Measurements from ENCODE around the gene PTK7. TPM values are rescaled to one million over a fixed set of nuclear protein-coding genes. Genes with fewer than 3 reads are reported as not detected.

PTK7 gene
- total and polyA plus RNA-seq, 2 donors (not counting 3 experiments of a cell fraction or from before 2014, with no cell fraction given), result 41.9 to 65.6 TPM

DNA sequence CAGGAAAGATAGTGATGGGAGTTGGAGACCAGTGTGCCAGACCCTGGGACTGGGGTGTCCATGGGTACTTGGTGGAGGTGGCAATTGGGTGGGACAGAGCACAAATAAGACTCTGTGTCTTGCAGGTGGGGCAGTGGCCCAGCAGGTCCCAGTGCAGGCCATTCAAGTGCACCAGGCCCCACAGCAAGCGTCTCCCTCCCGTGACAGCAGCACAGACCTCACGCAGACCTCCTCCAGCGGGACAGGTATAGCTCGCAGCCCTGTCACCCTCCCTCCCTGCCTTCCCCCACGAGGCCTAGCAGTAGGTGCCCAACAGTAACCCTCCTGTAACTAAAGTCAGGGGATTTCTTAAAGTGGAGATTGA is 100.3 kb downstream of the PTK7 start:
- dilution Hi-C loops (cut with MboI; ENCODE audit: extremely low pct_ligation_motif_present, low sequenced_read_pairs) (no loop called here), intact Hi-C loops (cut with micrococcal nuclease) (no loop called here)
- peaks cover 23% of the 10 kb centered on the region for H3K4me1 ChIP-seq (ENCODE audit: control insufficient read depth, extremely low read depth, insufficient read depth, low read length)
- no TSS peak for BruUV-seq (replicated peaks)
- no peaks in the 10 kb centered on the region for H3K27me3 ChIP-seq (ENCODE audit: control insufficient read depth in 2 of 2, insufficient read depth in 2 of 2, low read length in 2 of 2)
- no peak overlapping the region for H3K9ac ChIP-seq (replicated peaks; ENCODE audit: extremely low read depth, insufficient read depth, low read length)
- H3K4me2 ChIP-seq (ENCODE audit: insufficient read depth, low read length), result no peak overlapping the region
- POLR2A ChIA-PET, result no interaction called here
- H3K4me3 ChIP-seq (replicated peaks in 1 of 3; ENCODE audit: insufficient read depth in 1 of 3, low read depth in 1 of 3, low read length in 3 of 3), result no peak overlapping the region
- DNase-seq (ENCODE audit: low read depth, low spot score), result no peak
- no peak overlapping the region for H2AFZ ChIP-seq (ENCODE audit: low read depth, low read length)
- FAIRE-seq, result no peak
- no peak overlapping the region for H3K27ac ChIP-seq (ENCODE audit: insufficient read depth, low read depth, low read length)
- peaks cover 39% of the 10 kb centered on the region for H3K79me2 ChIP-seq (ENCODE audit: control insufficient read depth, insufficient read depth, low read length)
- H3K9me3 ChIP-seq (replicated peaks; ENCODE audit: control insufficient read depth, insufficient read depth, low read length), result no peaks in the 10 kb centered on the region
- peaks cover 2% of the 10 kb centered on the region for H4K20me1 ChIP-seq (replicated peaks; ENCODE audit: control insufficient read depth, extremely low read depth, insufficient read depth, low read length)
- no peak for TF ChIP-seq FOS (IDR thresholded peaks at IDR 0.05; ENCODE audit: borderline replicate concordance, insufficient read depth, low read length)
- TF ChIP-seq CTCF (IDR thresholded peaks at IDR 0.05; ENCODE audit: extremely low read depth in 1 of 2, insufficient read depth in 1 of 2, low read depth in 1 of 2, low read length in 2 of 2), result no peak
- TF ChIP-seq EZH2 (IDR thresholded peaks at IDR 0.05; ENCODE audit: borderline replicate concordance, low read depth, low read length, severe bottlenecking), result no peak
- no peak for TF ChIP-seq POLR2A (IDR thresholded peaks at IDR 0.05; ENCODE audit: low read depth, low read length)
- peaks cover 13 to 34% of the 10 kb centered on the region in 2 experiments for H3K36me3 ChIP-seq (ENCODE audit: control insufficient read depth in 2 of 2, extremely low read depth in 1 of 2, insufficient read depth in 2 of 2, low read length in 2 of 2)
- CTCF ChIA-PET, result interaction anchor here (1.1 kb wide), 1 partner anchor 331 kb away, joined by 3 read pairs; no protein-coding TSS in a partner anchor
- no peaks in the 10 kb centered on the region for H3K9me1 ChIP-seq (replicated peaks; ENCODE audit: control insufficient read depth, extremely low read depth, insufficient read depth, low read length)

DNA sequence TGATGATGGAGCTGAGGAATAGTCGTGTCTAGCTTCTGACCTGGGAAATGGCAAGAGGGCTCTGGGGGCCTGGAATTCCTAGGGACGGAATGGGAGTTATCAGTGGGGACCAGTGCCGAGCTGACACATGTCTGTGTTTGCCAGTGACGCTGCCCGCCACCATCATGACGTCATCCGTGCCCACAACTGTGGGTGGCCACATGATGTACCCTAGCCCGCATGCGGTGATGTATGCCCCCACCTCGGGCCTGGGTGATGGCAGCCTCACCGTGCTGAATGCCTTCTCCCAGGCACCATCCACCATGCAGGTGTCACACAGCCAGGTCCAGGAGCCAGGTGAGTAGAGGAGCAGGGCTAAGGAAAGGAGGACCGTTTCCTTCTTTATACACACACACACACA is 102.0 kb downstream of the PTK7 start:
- no peak overlapping the region for H3K27ac ChIP-seq (ENCODE audit: insufficient read depth, low read depth, low read length)
- H3K9ac ChIP-seq (replicated peaks; ENCODE audit: extremely low read depth, insufficient read depth, low read length), result no peak overlapping the region
- no peaks in the 10 kb centered on the region for H3K9me3 ChIP-seq (replicated peaks; ENCODE audit: control insufficient read depth, insufficient read depth, low read length)
- peaks cover 31% of the 10 kb centered on the region for H3K4me1 ChIP-seq (ENCODE audit: control insufficient read depth, extremely low read depth, insufficient read depth, low read length)
- peaks cover 2% of the 10 kb centered on the region for H4K20me1 ChIP-seq (replicated peaks; ENCODE audit: control insufficient read depth, extremely low read depth, insufficient read depth, low read length)
- intact Hi-C loops (cut with micrococcal nuclease) (no loop called here), dilution Hi-C loops (cut with MboI; ENCODE audit: extremely low pct_ligation_motif_present, low sequenced_read_pairs) (no loop called here)
- no peak overlapping the region for H3K4me2 ChIP-seq (ENCODE audit: insufficient read depth, low read length)
- H3K27me3 ChIP-seq (ENCODE audit: control insufficient read depth in 2 of 2, insufficient read depth in 2 of 2, low read length in 2 of 2), result no peaks in the 10 kb centered on the region
- no TSS peak for BruUV-seq (replicated peaks)
- DNase-seq (ENCODE audit: low read depth, low spot score) (no peak), FAIRE-seq (no peak)
- H3K79me2 ChIP-seq (ENCODE audit: control insufficient read depth, insufficient read depth, low read length), result peaks cover 24% of the 10 kb centered on the region
- peaks cover 13 to 34% of the 10 kb centered on the region in 2 experiments for H3K36me3 ChIP-seq (ENCODE audit: control insufficient read depth in 2 of 2, extremely low read depth in 1 of 2, insufficient read depth in 2 of 2, low read length in 2 of 2)
- no peak overlapping the region for H2AFZ ChIP-seq (ENCODE audit: low read depth, low read length)
- no peaks in the 10 kb centered on the region for H3K9me1 ChIP-seq (replicated peaks; ENCODE audit: control insufficient read depth, extremely low read depth, insufficient read depth, low read length)
- CTCF ChIA-PET, result interaction anchor here (1.0 kb wide), 1 partner anchor 34 kb away, joined by 4 read pairs; no protein-coding TSS in a partner anchor
- POLR2A ChIA-PET, result no interaction called here
- no peak for TF ChIP-seq POLR2AphosphoS5 (IDR thresholded peaks at IDR 0.05; ENCODE audit: insufficient read depth, low read depth, low read length)
- no peak for TF ChIP-seq JUN (IDR thresholded peaks at IDR 0.05; ENCODE audit: borderline replicate concordance, insufficient read depth, insufficient read length, low read depth)
- TF ChIP-seq, protein P1, sequence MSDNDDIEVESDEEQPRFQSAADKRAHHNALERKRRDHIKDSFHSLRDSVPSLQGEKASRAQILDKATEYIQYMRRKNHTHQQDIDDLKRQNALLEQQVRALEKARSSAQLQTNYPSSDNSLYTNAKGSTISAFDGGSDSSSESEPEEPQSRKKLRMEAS (IDR thresholded peaks at IDR 0.05; ENCODE audit: insufficient read depth, insufficient read length), result no peak
- TF ChIP-seq EZH2 (IDR thresholded peaks at IDR 0.05; ENCODE audit: borderline replicate concordance, low read depth, low read length, severe bottlenecking), result no peak
- TF ChIP-seq FOS (IDR thresholded peaks at IDR 0.05; ENCODE audit: borderline replicate concordance, insufficient read depth, low read length), result no peak
- TF ChIP-seq POLR2A (IDR thresholded peaks at IDR 0.05; ENCODE audit: low read depth, low read length), result no peak
- TF ChIP-seq GATA2 (IDR thresholded peaks at IDR 0.05; ENCODE audit: insufficient read depth, insufficient read length, low read depth, low read length), result no peak
- no peak for TF ChIP-seq MYC (IDR thresholded peaks at IDR 0.05; ENCODE audit: low read depth, low read length)
- no peak for TF ChIP-seq CTCF (IDR thresholded peaks at IDR 0.05; ENCODE audit: extremely low read depth in 1 of 2, insufficient read depth in 1 of 2, low read depth in 1 of 2, low read length in 2 of 2)
- no peak overlapping the region for H3K4me3 ChIP-seq (replicated peaks in 1 of 3; ENCODE audit: insufficient read depth in 1 of 3, low read depth in 1 of 3, low read length in 3 of 3)
